ENCODE measurements around the gene AP1AR. TPM values are rescaled to one million over a fixed set of nuclear protein-coding genes. Genes with fewer than 3 reads are reported as not detected.
"Not testable (repeated sequence)": the region's sequence is repeated elsewhere in the genome, so short reads cannot be mapped to it uniquely, and the experiment has no call there.

The AP1AR gene
- total and polyA plus RNA-seq, 11 donors, result 3.7 to 17.3 (median 9.2) TPM

DNA sequence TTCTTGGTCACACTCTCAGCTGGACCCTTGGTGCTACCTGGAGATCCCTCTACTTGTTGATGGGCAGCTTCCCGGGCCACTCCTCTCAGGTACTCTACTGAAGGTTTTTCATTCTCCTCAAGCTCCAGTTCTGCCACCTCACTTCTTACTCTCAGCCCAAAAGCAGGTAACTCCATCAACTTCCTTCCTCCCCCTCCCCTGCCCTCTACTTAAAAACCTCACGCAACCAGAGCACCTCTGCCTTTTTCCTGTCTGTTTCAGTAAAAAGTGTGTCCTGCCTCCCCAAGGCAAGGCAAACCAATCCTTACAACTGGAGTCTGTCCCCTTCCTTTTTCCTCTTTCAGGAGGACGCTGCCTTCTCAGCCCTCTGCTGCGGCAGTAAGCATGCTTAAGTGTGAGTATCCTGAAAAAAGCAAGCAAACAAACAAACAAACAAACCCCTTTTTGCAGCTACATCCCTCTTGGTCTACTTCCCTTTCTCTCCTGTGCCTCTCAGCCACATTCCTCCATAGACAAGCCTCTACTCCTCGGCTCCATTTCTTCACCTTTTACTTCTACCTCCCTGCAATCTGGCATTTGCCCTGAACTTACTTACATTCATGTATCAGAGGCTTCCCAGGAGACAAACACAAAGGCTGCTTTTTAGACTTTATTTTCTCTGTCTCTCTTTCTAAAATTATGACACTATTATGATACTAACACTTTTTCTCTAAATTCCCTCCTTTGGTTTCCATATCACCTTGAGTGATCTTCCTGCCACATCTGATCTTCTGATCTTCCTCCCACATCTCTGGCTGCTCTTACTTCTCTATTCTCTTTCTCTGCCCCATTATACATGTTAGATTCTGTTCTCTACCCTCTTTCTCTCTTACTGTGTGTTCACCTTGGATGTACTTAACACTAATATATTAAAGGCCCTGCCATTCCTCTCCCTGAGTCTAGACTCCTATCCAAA, 71.0 kb downstream of the AP1AR start:
- ATAC-seq (no peak), DNase-seq (no peak)
- intact Hi-C loops (cut with DNase I), result no loop called here
- Histone ChIP-seq H3K9me3 (no peaks in the 10 kb centered on the region), H3K27me3 (no peaks in the 10 kb centered on the region), H3K4me3 (no peak overlapping the region), H3K4me1 (peaks cover 0 to 34% (median 0%) of the 10 kb centered on the region in 12 donors), H3K36me3 (peaks cover 0 to 12% (median 0%) of the 10 kb centered on the region in 9 donors), H3K27ac (peak overlapping the region in 1 of 12 donors; percentile 5)
- TF ChIP-seq POLR2A (IDR thresholded peaks at IDR 0.05), result no peak
- TF ChIP-seq, protein P1, sequence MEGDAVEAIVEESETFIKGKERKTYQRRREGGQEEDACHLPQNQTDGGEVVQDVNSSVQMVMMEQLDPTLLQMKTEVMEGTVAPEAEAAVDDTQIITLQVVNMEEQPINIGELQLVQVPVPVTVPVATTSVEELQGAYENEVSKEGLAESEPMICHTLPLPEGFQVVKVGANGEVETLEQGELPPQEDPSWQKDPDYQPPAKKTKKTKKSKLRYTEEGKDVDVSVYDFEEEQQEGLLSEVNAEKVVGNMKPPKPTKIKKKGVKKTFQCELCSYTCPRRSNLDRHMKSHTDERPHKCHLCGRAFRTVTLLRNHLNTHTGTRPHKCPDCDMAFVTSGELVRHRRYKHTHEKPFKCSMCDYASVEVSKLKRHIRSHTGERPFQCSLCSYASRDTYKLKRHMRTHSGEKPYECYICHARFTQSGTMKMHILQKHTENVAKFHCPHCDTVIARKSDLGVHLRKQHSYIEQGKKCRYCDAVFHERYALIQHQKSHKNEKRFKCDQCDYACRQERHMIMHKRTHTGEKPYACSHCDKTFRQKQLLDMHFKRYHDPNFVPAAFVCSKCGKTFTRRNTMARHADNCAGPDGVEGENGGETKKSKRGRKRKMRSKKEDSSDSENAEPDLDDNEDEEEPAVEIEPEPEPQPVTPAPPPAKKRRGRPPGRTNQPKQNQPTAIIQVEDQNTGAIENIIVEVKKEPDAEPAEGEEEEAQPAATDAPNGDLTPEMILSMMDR (IDR thresholded peaks at IDR 0.05), result no peak
- WGBS, 4 donors, result 68 to 81% (median 77%) methylated on average over 5 of the region's 5 CpGs

DNA sequence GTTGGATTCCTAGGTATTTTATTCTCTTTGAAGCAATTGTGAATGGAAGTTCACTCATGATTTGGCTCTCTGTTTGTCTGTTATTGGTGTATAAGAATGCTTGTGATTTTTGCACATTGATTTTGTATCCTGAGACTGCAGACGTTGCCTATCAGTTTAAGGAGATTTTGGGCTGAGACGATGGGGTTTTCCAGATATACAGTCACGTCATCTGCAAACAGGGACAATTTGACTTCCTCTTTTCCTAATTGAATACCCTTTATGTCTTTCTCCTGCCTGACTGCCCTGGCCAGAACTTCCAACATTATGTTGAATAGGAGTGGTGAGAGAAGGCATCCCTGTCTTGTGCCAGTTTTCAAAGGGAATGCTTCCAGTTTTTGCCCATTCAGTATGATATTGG, 73.9 kb downstream of the AP1AR start:
- Histone ChIP-seq H3K4me1 (peaks cover 0 to 18% (median 0%) of the 10 kb centered on the region in 12 donors), H3K36me3 (peaks cover 0 to 12% (median 0%) of the 10 kb centered on the region in 9 donors)
- H3K27me3 ChIP-seq; H3K4me3 ChIP-seq; ATAC-seq; H3K27ac ChIP-seq; DNase-seq; H3K9me3 ChIP-seq; intact Hi-C loops (cut with DNase I): not testable (repeated sequence)
- WGBS, 4 donors, result 56 to 64% (median 58%) methylated on average over 3 of the region's 3 CpGs

DNA sequence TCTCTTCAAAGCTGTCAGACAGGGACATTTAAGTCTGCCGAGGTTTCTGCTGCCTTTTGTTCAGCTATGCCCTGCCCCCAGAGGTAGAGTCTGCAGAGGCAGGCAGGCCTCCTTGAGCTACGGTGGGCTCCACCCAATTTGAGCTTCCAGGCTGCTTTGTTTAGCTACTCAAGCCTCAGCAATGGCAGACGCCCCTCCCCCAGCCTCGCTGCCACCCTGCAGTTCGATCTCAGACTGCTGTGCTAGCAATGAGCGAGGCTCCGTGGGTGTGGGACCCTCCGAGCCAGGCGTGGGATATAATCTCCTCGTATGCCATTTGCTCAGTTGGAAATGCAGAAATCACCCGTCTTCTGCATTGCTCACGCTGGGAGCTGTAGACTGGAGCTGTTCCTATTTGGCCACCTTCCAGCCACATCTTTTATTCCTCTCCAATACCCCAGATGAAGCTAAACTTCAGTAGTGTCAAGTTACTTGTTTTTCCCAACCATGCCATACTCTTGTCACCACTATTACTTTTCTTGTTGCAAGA, 77.7 kb downstream of the AP1AR start:
- H3K4me3 ChIP-seq, result peak overlapping the region in 5 of 12 donors; percentile 8 to 47 (median 37)
- intact Hi-C loops (cut with DNase I), result not testable (repeated sequence)

DNA sequence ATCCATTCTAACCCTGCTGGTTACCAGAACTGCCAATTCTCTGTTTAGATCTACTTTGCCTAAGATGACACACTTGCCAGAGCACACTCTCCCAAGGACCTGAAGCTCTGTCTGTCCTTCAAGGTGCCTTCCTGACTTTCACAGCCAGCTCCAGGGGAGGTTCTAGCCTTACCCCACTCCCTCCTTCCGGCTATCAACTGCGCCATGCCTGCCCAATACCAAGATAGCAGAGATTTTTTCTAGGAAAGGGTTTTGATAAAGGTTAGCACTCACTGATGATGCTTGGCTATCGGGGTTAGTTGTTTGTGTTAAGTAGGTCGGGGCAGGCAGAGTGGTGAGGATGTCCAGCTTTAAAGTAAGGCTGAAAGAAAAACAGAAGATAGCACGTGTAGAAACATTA, 79.9 kb downstream of the AP1AR start:
- Histone ChIP-seq H3K4me3 (no peak overlapping the region), H3K4me1 (peaks cover 0 to 44% (median 0%) of the 10 kb centered on the region in 12 donors), H3K9me3 (no peaks in the 10 kb centered on the region), H3K36me3 (peaks cover 0 to 3% (median 0%) of the 10 kb centered on the region in 9 donors), H3K27ac (no peak overlapping the region), H3K27me3 (no peaks in the 10 kb centered on the region)
- no peak for ATAC-seq
- TF ChIP-seq, protein P1 (IDR thresholded peaks at IDR 0.05), result no peak
- no peak for TF ChIP-seq POLR2A (IDR thresholded peaks at IDR 0.05)
- DNase-seq, result no peak
- 64 to 76% (median 74%) methylated on average over 5 of the region's 5 CpGs for WGBS, 4 donors
- intact Hi-C loops (cut with DNase I), result no loop called here

More for the DNA sequence above, 77.7 kb downstream of the AP1AR start:
- not testable (repeated sequence) for H3K27ac ChIP-seq, H3K9me3 ChIP-seq, ATAC-seq, H3K36me3 ChIP-seq, H3K27me3 ChIP-seq
- H3K4me1 ChIP-seq, result peaks cover 0 to 23% (median 0%) of the 10 kb centered on the region in 12 donors
- WGBS, 4 donors, result 33 to 59% (median 43%) methylated on average over 10 to 12 of the region's 12 CpGs
- peak in 1 of 5 donors; percentile 58 for DNase-seq

DNA sequence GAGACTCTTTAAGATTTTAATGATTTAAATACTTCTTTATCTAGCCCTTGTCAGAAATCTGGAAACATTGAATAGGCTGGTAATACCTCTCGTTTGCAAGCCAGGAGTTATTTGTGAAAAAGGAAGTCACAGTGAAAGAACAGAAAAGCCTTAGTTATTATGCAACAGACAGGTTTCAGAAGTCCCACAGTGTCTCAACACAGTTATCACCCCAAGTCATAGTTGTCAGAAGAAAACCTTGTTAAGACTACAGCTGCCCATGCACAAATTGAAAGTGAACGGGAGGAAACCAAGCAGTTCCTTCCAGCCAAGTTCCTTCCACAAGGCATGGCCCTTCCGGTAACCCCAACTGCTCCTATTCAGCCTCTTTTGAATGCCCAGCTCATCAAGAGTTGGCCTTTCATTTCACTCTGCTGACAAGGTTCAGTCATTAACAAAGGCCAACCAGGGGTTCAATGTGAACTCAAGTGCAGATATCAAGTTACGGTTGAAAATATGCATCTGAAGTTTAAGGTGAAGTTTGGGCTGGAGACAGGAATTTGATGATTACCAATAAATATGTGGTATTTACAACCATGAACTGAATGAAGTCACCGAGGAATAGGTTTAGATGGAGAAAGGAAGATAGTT, 81.1 kb downstream of the AP1AR start:
- Histone ChIP-seq H3K27ac (peak overlapping the region in 1 of 12 donors; percentile 55), H3K4me3 (no peak overlapping the region), H3K27me3 (no peaks in the 10 kb centered on the region), H3K4me1 (peaks cover 0 to 50% (median 0%) of the 10 kb centered on the region in 12 donors), H3K9me3 (no peaks in the 10 kb centered on the region), H3K36me3 (peaks cover 0 to 4% (median 0%) of the 10 kb centered on the region in 9 donors)
- ATAC-seq (peak in 1 of 4 donors; percentile 37), DNase-seq (no peak)
- TF ChIP-seq POLR2A (IDR thresholded peaks at IDR 0.05), result no peak
- TF ChIP-seq, protein P1 (IDR thresholded peaks at IDR 0.05), result no peak
- WGBS, 4 donors, result 80 to 84% (median 82%) methylated on average over 5 of the region's 5 CpGs
- intact Hi-C loops (cut with DNase I), result no loop called here

All from heart left ventricle (tissue), 16 donors.